Central memory CD8-positive, alpha-beta T cell (primary cell): Measurements from ENCODE around the gene ANKMY2.
A peak's percentile ranks its signal among the peaks of the same experiment; 100 is the strongest.

Experiments
- ATAC-seq: fragments of 150-1000 bp; cut with Tn5 transposase; replicated peaks from 2 replicates; pipeline ENCODE4 v1.10.0; 2022; ENCODE audit warnings: mild to moderate bottlenecking, moderate FRiP score, moderate number of reproducible peaks; ENCODE audit not compliant: poor library complexity, severe bottlenecking; ENCODE audit errors: extremely low read depth
- DNase-seq, 2 donors: peaks; one replicate each; pipeline ENCODE4 v3.0.0; 2021; ENCODE audit warnings: low spot score in 2 of 2
- H3K27ac Mint-ChIP-seq: one replicate; pipeline ENCODE4 v1.8.0; 2022; ENCODE audit warnings: low read depth, mild to moderate bottlenecking, moderate library complexity, mixed read lengths
- H3K27me3 Mint-ChIP-seq: one replicate; pipeline ENCODE4 v1.8.0; 2022; ENCODE audit warnings: mixed read lengths
- H3K36me3 Mint-ChIP-seq: one replicate; pipeline ENCODE4 v1.8.0; 2022; ENCODE audit warnings: mild to moderate bottlenecking, moderate library complexity, mixed read lengths; ENCODE audit not compliant: insufficient read depth
- H3K4me1 Mint-ChIP-seq: one replicate; pipeline ENCODE4 v1.8.0; 2022; ENCODE audit warnings: mixed read lengths
- H3K4me3 Mint-ChIP-seq: one replicate; pipeline ENCODE4 v1.8.0; 2022; ENCODE audit warnings: mild to moderate bottlenecking, moderate library complexity, mixed read lengths
- H3K9me3 Mint-ChIP-seq: one replicate; pipeline ENCODE4 v1.8.0; 2022; ENCODE audit warnings: mixed read lengths

ANKMY2 gene

GRCh38 chr7:16652888-16653287 lies 7.3 kb upstream of the ANKMY2 start:
- ATAC-seq (no peak), DNase-seq (no peak)
- Mint-ChIP-seq H3K27me3 (no peaks in the 10 kb centered on the region), H3K27ac (no peak overlapping the region), H3K4me3 (no peak overlapping the region), H3K36me3 (peaks cover 3% of the 10 kb centered on the region), H3K4me1 (peaks cover 43% of the 10 kb centered on the region), H3K9me3 (no peaks in the 10 kb centered on the region)

DNA sequence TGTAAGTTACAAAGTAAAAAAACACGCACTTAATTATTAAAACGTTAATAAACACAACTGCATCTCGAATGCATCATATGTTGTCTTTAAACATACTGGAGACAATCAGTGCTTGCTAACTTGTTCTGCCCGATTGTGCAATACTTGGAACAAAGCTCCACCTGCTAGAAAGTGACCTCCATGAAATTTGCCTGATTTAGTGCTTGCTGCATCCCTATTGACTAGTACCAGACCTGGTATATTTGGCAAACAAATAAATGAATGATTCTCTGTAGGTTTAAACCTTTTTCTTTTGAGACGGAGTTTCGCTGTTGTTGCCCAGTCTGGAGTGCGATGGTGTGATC lies 6.7 kb upstream of the ANKMY2 start:
- H3K27me3 Mint-ChIP-seq = no peaks in the 10 kb centered on the region
- no peaks in the 10 kb centered on the region for H3K9me3 Mint-ChIP-seq
- H3K36me3 Mint-ChIP-seq = peaks cover 6% of the 10 kb centered on the region
- DNase-seq (no peak), ATAC-seq (no peak)
- H3K4me3 Mint-ChIP-seq = no peak overlapping the region
- H3K27ac Mint-ChIP-seq = no peak overlapping the region
- peaks cover 43% of the 10 kb centered on the region for H3K4me1 Mint-ChIP-seq

- DNase-seq = no peak
- no peak overlapping the region for H3K27ac Mint-ChIP-seq
- H3K36me3 Mint-ChIP-seq = peaks cover 8% of the 10 kb centered on the region
- peaks cover 48% of the 10 kb centered on the region for H3K4me1 Mint-ChIP-seq
- no peaks in the 10 kb centered on the region for H3K27me3 Mint-ChIP-seq
- no peak overlapping the region for H3K4me3 Mint-ChIP-seq
- ATAC-seq = no peak
- H3K9me3 Mint-ChIP-seq = no peaks in the 10 kb centered on the region
These were observed 6.1 kb upstream of the ANKMY2 start for GRCh38 chr7:16651396-16652239.

DNA sequence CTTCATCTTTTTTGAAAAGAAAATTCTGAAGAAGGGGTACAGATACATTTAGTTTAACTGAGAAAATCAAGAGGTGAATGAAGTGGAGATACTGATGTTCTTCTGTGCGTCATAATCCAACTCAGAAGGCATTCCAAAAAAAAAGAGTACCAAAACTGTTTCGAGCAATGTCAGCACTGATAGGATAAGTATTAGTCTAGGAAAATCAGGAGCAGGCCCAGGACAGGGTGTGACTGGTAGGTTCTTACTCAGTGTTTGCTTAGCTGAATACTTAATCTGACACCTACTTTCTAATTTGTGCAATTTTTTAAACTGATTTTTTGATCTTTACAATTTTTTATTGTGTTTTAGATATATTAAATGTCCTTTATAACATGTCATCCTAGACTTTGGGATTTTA lies 4.7 kb upstream of the ANKMY2 start:
- Mint-ChIP-seq H3K27ac (no peak overlapping the region), H3K4me3 (no peak overlapping the region), H3K36me3 (peaks cover 18% of the 10 kb centered on the region)

GRCh38 chr7:16649196-16649595 lies 3.6 kb upstream of the ANKMY2 start:
- H3K27ac Mint-ChIP-seq = no peak overlapping the region
- H3K9me3 Mint-ChIP-seq = no peaks in the 10 kb centered on the region
- H3K4me3 Mint-ChIP-seq = no peak overlapping the region

More for the DNA sequence above, 4.7 kb upstream of the ANKMY2 start:
- Mint-ChIP-seq H3K9me3 (no peaks in the 10 kb centered on the region), H3K4me1 (peaks cover 56% of the 10 kb centered on the region), H3K27me3 (no peaks in the 10 kb centered on the region)
- no peak for DNase-seq
- no peak for ATAC-seq

GRCh38 chr7:16648551-16648950 lies 3.0 kb upstream of the ANKMY2 start:
- DNase-seq = no peak
- Mint-ChIP-seq H3K9me3 (no peaks in the 10 kb centered on the region), H3K4me3 (no peak overlapping the region), H3K36me3 (peaks cover 18% of the 10 kb centered on the region), H3K27me3 (no peaks in the 10 kb centered on the region), H3K27ac (no peak overlapping the region), H3K4me1 (peaks cover 70% of the 10 kb centered on the region)
- ATAC-seq = no peak

More at GRCh38 chr7:16649196-16649595, 3.6 kb upstream of the ANKMY2 start:
- no peak for ATAC-seq
- no peak for DNase-seq
- Mint-ChIP-seq H3K27me3 (no peaks in the 10 kb centered on the region), H3K36me3 (peaks cover 18% of the 10 kb centered on the region), H3K4me1 (peaks cover 65% of the 10 kb centered on the region)

GRCh38 chr7:16647435-16647960 lies 1.9 kb upstream of the ANKMY2 start:
- no peaks in the 10 kb centered on the region for H3K27me3 Mint-ChIP-seq
- ATAC-seq (no peak), DNase-seq (no peak)
- peaks cover 17% of the 10 kb centered on the region for H3K36me3 Mint-ChIP-seq
- peak overlapping the region; percentile 94 for H3K27ac Mint-ChIP-seq
- H3K4me3 Mint-ChIP-seq = peak overlapping the region; percentile 98
- no peaks in the 10 kb centered on the region for H3K9me3 Mint-ChIP-seq
- peaks cover 73% of the 10 kb centered on the region for H3K4me1 Mint-ChIP-seq

GRCh38 chr7:16646472-16647072 lies 1.0 kb upstream of the ANKMY2 start:
- Mint-ChIP-seq H3K36me3 (peaks cover 17% of the 10 kb centered on the region), H3K4me3 (peak overlapping the region; percentile 98), H3K27ac (peak overlapping the region; percentile 94), H3K27me3 (no peaks in the 10 kb centered on the region), H3K9me3 (no peaks in the 10 kb centered on the region), H3K4me1 (peaks cover 69% of the 10 kb centered on the region)
- DNase-seq (no peak), ATAC-seq (no peak)

GRCh38 chr7:16644636-16645592 lies 640 bp downstream of the ANKMY2 start:
- peak; percentile 11 for ATAC-seq
- Mint-ChIP-seq H3K27me3 (no peaks in the 10 kb centered on the region), H3K27ac (peak overlapping the region; percentile 94), H3K4me1 (peaks cover 64% of the 10 kb centered on the region), H3K4me3 (peak overlapping the region; percentile 98), H3K9me3 (no peaks in the 10 kb centered on the region), H3K36me3 (peaks cover 17% of the 10 kb centered on the region)
- peak; percentile 26 to 30 for DNase-seq

- Mint-ChIP-seq H3K9me3 (no peaks in the 10 kb centered on the region), H3K27ac (peak overlapping the region; percentile 94), H3K4me1 (peaks cover 62% of the 10 kb centered on the region), H3K36me3 (peaks cover 17% of the 10 kb centered on the region), H3K4me3 (peak overlapping the region; percentile 98), H3K27me3 (no peaks in the 10 kb centered on the region)
- DNase-seq (no peak), ATAC-seq (no peak)
These were observed 1.4 kb downstream of the ANKMY2 start for GRCh38 chr7:16644157-16644556.

GRCh38 chr7:16638282-16639280 lies 7.0 kb downstream of the ANKMY2 start:
- H3K27me3 Mint-ChIP-seq = no peaks in the 10 kb centered on the region

More at GRCh38 chr7:16638282-16639280, 7.0 kb downstream of the ANKMY2 start:
- H3K4me1 Mint-ChIP-seq = peaks cover 22% of the 10 kb centered on the region
- DNase-seq = no peak
- no peaks in the 10 kb centered on the region for H3K9me3 Mint-ChIP-seq
- peaks cover 12% of the 10 kb centered on the region for H3K36me3 Mint-ChIP-seq
- H3K4me3 Mint-ChIP-seq = no peak overlapping the region
- H3K27ac Mint-ChIP-seq = no peak overlapping the region
- no peak for ATAC-seq
